ENCODE results near the gene SLC1A2.

- no peak for TF ChIP-seq EZH2phosphoT487 (IDR thresholded peaks at IDR 0.05; ENCODE audit: borderline replicate concordance)
- TF ChIP-seq CTCF (conservative IDR thresholded peaks at IDR 0.05; ENCODE audit: low read length), result no peak
These were observed 43.2 kb downstream of the SLC1A2 start for GRCh38 chr11:35376118-35376510.

Measured in Loucy (cell line).